HepG2 (cell line): ENCODE measurements around the gene COBL. TPM values are rescaled to one million over a fixed set of nuclear protein-coding genes. Genes with fewer than 3 reads are reported as not detected.

ENCODE experiments used
- BCL6 ChIP-seq: IDR thresholded peaks from 2 replicates; pipeline ENCODE4 v1.6.1; 2016; ENCODE audit warnings: missing genetic modification reagents, missing compliant biosample characterization
- HNRNPK ChIP-seq: fragments of 200-400 bp; formaldehyde crosslinking; IDR thresholded peaks from 2 replicates; pipeline ENCODE4 v1.6.1; 2018; ENCODE audit warnings: low read length, low read depth, moderate library complexity, mild to moderate bottlenecking; ENCODE audit not compliant: poor library complexity, severe bottlenecking
- HOXA9 ChIP-seq: sonication (generic); formaldehyde crosslinking; IDR thresholded peaks from 2 replicates; pipeline ENCODE4 v1.8.1; 2022; ENCODE audit warnings: missing genetic modification reagents, mild to moderate bottlenecking, moderate library complexity, borderline replicate concordance
- MLLT10 ChIP-seq: sonication (generic); formaldehyde crosslinking; IDR thresholded peaks from 2 replicates; pipeline ENCODE4 v1.4.0; 2020; ENCODE audit warnings: missing genetic modification reagents
- NR1H2 ChIP-seq: sonication (generic); formaldehyde crosslinking; IDR thresholded peaks from 2 replicates; pipeline ENCODE4 v1.8.1; 2022; ENCODE audit warnings: low read depth, missing genetic modification reagents, borderline replicate concordance
- SAFB2 ChIP-seq: sonication (generic); formaldehyde crosslinking; IDR thresholded peaks from 2 replicates; pipeline ENCODE4 v1.5.1; 2020; ENCODE audit warnings: missing genetic modification reagents, low read depth, mild to moderate bottlenecking, borderline replicate concordance
- ZNF20 ChIP-seq: sonication (generic); formaldehyde crosslinking; IDR thresholded peaks from 2 replicates; pipeline ENCODE4 v1.4.0; 2020; ENCODE audit warnings: mild to moderate bottlenecking, moderate library complexity, missing genetic modification reagents
- ZNF513 ChIP-seq: sonication (generic); formaldehyde crosslinking; conservative IDR thresholded peaks from 2 replicates; pipeline ENCODE4 v1.5.0; 2020; ENCODE audit warnings: missing genetic modification reagents
- polyA plus RNA-seq, 8 experiments: library from polyadenylated mRNA; depleted of rRNA in 3 of 8; stranded (reverse) in 7 of 8; unstranded in 1 of 8; fragments of >200 nt; fragmentation: Illumina TruSeq in 4 of 8; extraction: Trizol in 4 of 8; gene quantifications; 2 replicates each; pipeline versions ENCODE4 v1.2.1 to v1.2.3, GENCODE V29; 2011 to 2016; ENCODE audit warnings: low read depth in 4 of 8, missing spikeins in 1 of 8, mixed read lengths in 1 of 8; ENCODE audit not compliant: insufficient read depth in 1 of 8
- total RNA-seq, 5 experiments: library from RNA; depleted of rRNA; stranded (reverse); fragments of >200 nt; fragmentation: Illumina TruSeq; extraction: Trizol; gene quantifications; 2 replicates each; pipeline ENCODE4 v1.2.3, GENCODE V29; 2016; ENCODE audit warnings: low read depth in 1 of 5
- TF ChIP-seq, protein P1 (sequence below): sonication (generic); formaldehyde crosslinking; IDR thresholded peaks from 2 replicates; pipeline ENCODE4 v1.4.0; 2020; ENCODE audit warnings: mild to moderate bottlenecking, missing genetic modification reagents

The COBL gene
- total and polyA plus RNA-seq, 2 of the 13 experiments (the other 11 are each of a cell fraction or from before 2014, with no cell fraction given), result 3.8 to 4.9 TPM

- TF ChIP-seq ZNF513 (CRISPR knock-in tag) (no peak), SAFB2 (CRISPR knock-in tag) (no peak), MLLT10 (CRISPR knock-in tag) (no peak), HOXA9 (CRISPR knock-in tag) (no peak), HNRNPK (no peak), NR1H2 (CRISPR knock-in tag) (no peak), ZNF20 (CRISPR knock-in tag) (no peak), BCL6 (CRISPR knock-in tag) (no peak)
- TF ChIP-seq, protein P1, sequence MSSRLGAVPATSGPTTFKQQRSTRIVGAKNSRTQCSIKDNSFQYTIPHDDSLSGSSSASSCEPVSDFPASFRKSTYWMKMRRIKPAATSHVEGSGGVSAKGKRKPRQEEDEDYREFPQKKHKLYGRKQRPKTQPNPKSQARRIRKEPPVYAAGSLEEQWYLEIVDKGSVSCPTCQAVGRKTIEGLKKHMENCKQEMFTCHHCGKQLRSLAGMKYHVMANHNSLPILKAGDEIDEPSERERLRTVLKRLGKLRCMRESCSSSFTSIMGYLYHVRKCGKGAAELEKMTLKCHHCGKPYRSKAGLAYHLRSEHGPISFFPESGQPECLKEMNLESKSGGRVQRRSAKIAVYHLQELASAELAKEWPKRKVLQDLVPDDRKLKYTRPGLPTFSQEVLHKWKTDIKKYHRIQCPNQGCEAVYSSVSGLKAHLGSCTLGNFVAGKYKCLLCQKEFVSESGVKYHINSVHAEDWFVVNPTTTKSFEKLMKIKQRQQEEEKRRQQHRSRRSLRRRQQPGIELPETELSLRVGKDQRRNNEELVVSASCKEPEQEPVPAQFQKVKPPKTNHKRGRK (CRISPR knock-in tag), result no peak
Observed at GRCh38 chr7:51288896-51289622, 27.6 kb downstream of the COBL start (continued).
